GM12872 (cell line): ENCODE results near the gene VTN.

Experiments
- CTCF ChIP-seq: IDR thresholded peaks from 3 replicates; pipeline ENCODE4 v1.5.1; 2011; ENCODE audit warnings: low read depth, mild to moderate bottlenecking, low read length, moderate library complexity; ENCODE audit not compliant: insufficient read depth

Gene VTN

GRCh38 chr17:28372203-28372944 is 2.3 kb upstream of the VTN start:
- no peak for TF ChIP-seq CTCF

- TF ChIP-seq CTCF: no peak
Measured at GRCh38 chr17:28371245-28372202, 1.4 kb upstream of the VTN start, which contains the start of gene SARM1. SARM1 (plus strand) TSS chr17:28371694; CDS start chr17:28372033, 339 bp downstream.

GRCh38 chr17:28370744-28371103 is 617 bp upstream of the VTN start:
- TF ChIP-seq CTCF: no peak

- TF ChIP-seq CTCF: no peak
Measured at GRCh38 chr17:28369684-28370034, 448 bp downstream of the VTN start.

GRCh38 chr17:28368915-28369683 is 1.0 kb downstream of the VTN start:
- TF ChIP-seq CTCF: no peak

GRCh38 chr17:28368306-28368831 is 1.7 kb downstream of the VTN start:
- TF ChIP-seq CTCF: no peak

- no peak for TF ChIP-seq CTCF
Measured at GRCh38 chr17:28367641-28368305, 2.3 kb downstream of the VTN start.
